SK-N-SH treated with all-trans-retinoic acid at 6 μM for 48 hours (cell line): ENCODE data around the gene KRT86.

ENCODE experiments used
- ARNTL ChIP-seq: fragments of 450-650 bp; formaldehyde crosslinking; IDR thresholded peaks from 2 replicates; pipeline ENCODE4 v1.5.0; 2020; ENCODE audit warnings: low read depth, mild to moderate bottlenecking, moderate library complexity, borderline replicate concordance
- CSDC2 ChIP-seq: fragments of 250-450 bp; sonication (Bioruptor Pico); IDR thresholded peaks from 2 replicates; pipeline ENCODE4 v1.5.0; 2020; ENCODE audit warnings: mild to moderate bottlenecking, moderate library complexity
- ISL1 ChIP-seq: fragments of 250-450 bp; sonication (Bioruptor Pico); IDR thresholded peaks from 2 replicates; pipeline ENCODE4 v2.1.2; 2022; ENCODE audit warnings: mild to moderate bottlenecking, moderate library complexity
- PPARA ChIP-seq: fragments of 250-450 bp; sonication (Bioruptor Pico); IDR thresholded peaks from 2 replicates; pipeline ENCODE4 v1.5.0; 2020; ENCODE audit warnings: mild to moderate bottlenecking, borderline replicate concordance

DNA sequence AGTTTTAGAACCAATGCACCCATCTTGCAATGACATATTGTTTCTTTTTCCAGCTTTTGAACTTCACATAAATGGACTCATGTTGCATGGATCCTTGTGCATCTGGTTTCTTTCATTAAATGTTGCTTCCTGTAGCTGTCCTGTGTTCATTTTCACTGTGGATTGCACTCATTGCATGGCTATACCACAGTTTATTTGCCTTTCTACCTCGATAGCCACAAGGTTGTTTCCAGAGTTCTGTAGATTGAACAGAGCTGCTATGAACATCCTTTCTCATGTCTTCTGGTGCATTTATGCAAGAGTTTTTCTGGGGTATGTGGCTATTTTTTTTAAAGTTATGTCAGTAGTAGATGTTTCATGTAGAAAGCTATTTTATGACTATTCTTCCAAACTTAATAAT is 20.4 kb downstream of the KRT86 start:
- no peak for TF ChIP-seq CSDC2
- TF ChIP-seq ARNTL (CRISPR knock-in tag): no peak
- no peak for TF ChIP-seq ISL1 (CRISPR knock-in tag)
- no peak for TF ChIP-seq PPARA (CRISPR knock-in tag)
